H9 (cell line): Measurements from ENCODE around the gene WWC1. TPM values are rescaled to one million over a fixed set of nuclear protein-coding genes. Genes with fewer than 3 reads are reported as not detected.

Experiments used
- DNase-seq: peaks from one replicate; pipeline ENCODE4 v3.0.0-alpha.2; 2017
- H2AFZ ChIP-seq: one replicate; pipeline ENCODE4 v1.6.1; 2013; ENCODE audit warnings: mild to moderate bottlenecking, low read length, control low read depth, moderate library complexity
- H2AK5ac ChIP-seq: 2 replicates; pipeline ENCODE4 v1.6.1; 2013; ENCODE audit warnings: low read length, control low read depth, mixed read lengths; ENCODE audit not compliant: insufficient read length
- H2BK120ac ChIP-seq: one replicate; pipeline ENCODE4 v1.6.1; 2013; ENCODE audit warnings: low read depth, mild to moderate bottlenecking, low read length, control low read depth, inconsistent platforms; ENCODE audit not compliant: poor library complexity, severe bottlenecking
- H2BK12ac ChIP-seq: 2 replicates; pipeline ENCODE4 v1.6.1; 2013; ENCODE audit warnings: low read length, control low read depth, mixed read lengths, low read depth; ENCODE audit not compliant: insufficient read length
- H2BK15ac ChIP-seq: 2 replicates; pipeline ENCODE4 v1.6.1; 2013; ENCODE audit warnings: low read depth, low read length, control low read depth
- H2BK20ac ChIP-seq: one replicate; pipeline ENCODE4 v1.6.1; 2013; ENCODE audit warnings: low read depth, mild to moderate bottlenecking, low read length, control low read depth, inconsistent platforms; ENCODE audit not compliant: poor library complexity, severe bottlenecking
- H2BK5ac ChIP-seq: 2 replicates; pipeline ENCODE4 v1.6.1; 2013; ENCODE audit warnings: low read length, control low read depth, mixed read lengths; ENCODE audit not compliant: insufficient read length
- H3K14ac ChIP-seq: 2 replicates; pipeline ENCODE4 v1.6.1; 2013; ENCODE audit warnings: low read length, control low read depth; ENCODE audit not compliant: insufficient read depth
- H3K18ac ChIP-seq: 2 replicates; pipeline ENCODE4 v1.6.1; 2013; ENCODE audit warnings: low read depth, mild to moderate bottlenecking, mixed read lengths, low read length, control low read depth; ENCODE audit not compliant: insufficient read length
- H3K23ac ChIP-seq: 2 replicates; pipeline ENCODE4 v1.6.1; 2013; ENCODE audit warnings: low read length, control low read depth, mixed read lengths, low read depth; ENCODE audit not compliant: insufficient read length
- H3K23me2 ChIP-seq: 2 replicates; pipeline ENCODE4 v1.6.1; 2013; ENCODE audit warnings: low read depth, mild to moderate bottlenecking, mixed read lengths, low read length, control low read depth; ENCODE audit not compliant: insufficient read length, poor library complexity, severe bottlenecking
- H3K27ac ChIP-seq: 2 replicates; pipeline ENCODE4 v1.5.1; 2013; ENCODE audit warnings: low read length, control low read depth, mixed read lengths, low read depth; ENCODE audit not compliant: insufficient read length
- H3K27me3 ChIP-seq: 2 replicates; pipeline ENCODE4 v1.6.1; 2013; ENCODE audit warnings: low read length, control low read depth, inconsistent platforms; ENCODE audit not compliant: insufficient read depth
- H3K4ac ChIP-seq: 2 replicates; pipeline ENCODE4 v1.6.1; 2013; ENCODE audit warnings: low read depth, mild to moderate bottlenecking, control low read depth, inconsistent platforms, low read length, moderate library complexity
- H3K4me1 ChIP-seq: 2 replicates; pipeline ENCODE4 v1.6.1; 2013; ENCODE audit warnings: low read length, control low read depth, inconsistent platforms; ENCODE audit not compliant: insufficient read depth
- H3K4me2 ChIP-seq: 2 replicates; pipeline ENCODE4 v1.6.1; 2013; ENCODE audit warnings: low read length, control low read depth, mixed read lengths; ENCODE audit not compliant: insufficient read length, insufficient read depth
- H3K56ac ChIP-seq: 2 replicates; pipeline ENCODE4 v1.6.1; 2013; ENCODE audit warnings: low read depth, mild to moderate bottlenecking, mixed read lengths, low read length, control low read depth; ENCODE audit not compliant: insufficient read length
- H3K79me1 ChIP-seq: 2 replicates; pipeline ENCODE4 v1.6.1; 2013; ENCODE audit warnings: low read depth, mild to moderate bottlenecking, moderate library complexity, low read length, control low read depth, inconsistent platforms; ENCODE audit not compliant: insufficient read depth, poor library complexity, severe bottlenecking
- H3K79me2 ChIP-seq: 2 replicates; pipeline ENCODE4 v1.6.1; 2013; ENCODE audit warnings: low read length, control low read depth, inconsistent platforms; ENCODE audit not compliant: insufficient read depth
- H3K9ac ChIP-seq: 2 replicates; pipeline ENCODE4 v1.6.1; 2013; ENCODE audit warnings: low read length, control low read depth, mixed read lengths; ENCODE audit not compliant: insufficient read length; ENCODE audit errors: extremely low read depth
- H3K9me3 ChIP-seq: one replicate; pipeline ENCODE4 v1.6.1; 2013; ENCODE audit warnings: low read depth, low read length, inconsistent platforms; ENCODE audit not compliant: control insufficient read depth
- H3T11ph ChIP-seq: one replicate; pipeline ENCODE4 v1.6.1; 2013; ENCODE audit warnings: mild to moderate bottlenecking, low read length, control low read depth, inconsistent platforms
- H4K20me1 ChIP-seq: one replicate; pipeline ENCODE4 v1.6.1; 2013; ENCODE audit not compliant: control insufficient read depth, insufficient read length, insufficient read depth
- H4K5ac ChIP-seq: 2 replicates; pipeline ENCODE4 v1.6.1; 2013; ENCODE audit warnings: low read depth, mild to moderate bottlenecking, mixed read lengths, low read length, control low read depth; ENCODE audit not compliant: insufficient read length
- H4K8ac ChIP-seq: replicated peaks from 2 replicates; pipeline ENCODE4 v1.6.1; 2013; ENCODE audit warnings: low read length, control low read depth, mixed read lengths, low read depth; ENCODE audit not compliant: insufficient read length
- H4K91ac ChIP-seq: 2 replicates; pipeline ENCODE4 v1.6.1; 2013; ENCODE audit warnings: low read depth, mild to moderate bottlenecking, moderate library complexity, mixed read lengths, low read length, control low read depth; ENCODE audit not compliant: insufficient read length
- H3K27ac Mint-ChIP-seq, 3 experiments: 2 replicates in 2 of 3; 3 replicates in 1 of 3; pipeline ENCODE4 v1.8.0; 2020 to 2021; ENCODE audit warnings: mixed read lengths in 3 of 3, mild to moderate bottlenecking in 1 of 3, moderate library complexity in 1 of 3
- H3K27me3 Mint-ChIP-seq: 2 replicates; pipeline ENCODE4 v1.8.0; 2021; ENCODE audit warnings: low read depth, mild to moderate bottlenecking, moderate library complexity, mixed read lengths
- H3K36me3 Mint-ChIP-seq, 3 experiments: 2 replicates in 2 of 3; 3 replicates in 1 of 3; pipeline ENCODE4 v1.8.0; 2020 to 2021; ENCODE audit warnings: low read depth in 3 of 3, mixed read lengths in 3 of 3; ENCODE audit not compliant: insufficient read depth in 1 of 3
- H3K4me1 Mint-ChIP-seq, 2 experiments: 2 replicates each; pipeline ENCODE4 v1.8.0; 2020; ENCODE audit warnings: mixed read lengths in 2 of 2
- H3K4me3 Mint-ChIP-seq, 2 experiments: 2 replicates in 1 of 2; 3 replicates in 1 of 2; pipeline ENCODE4 v1.8.0; 2020 to 2021; ENCODE audit warnings: mild to moderate bottlenecking in 2 of 2, mixed read lengths in 2 of 2, moderate library complexity in 1 of 2
- H3K9me3 Mint-ChIP-seq, 2 experiments: 2 replicates in 1 of 2; 3 replicates in 1 of 2; pipeline ENCODE4 v1.8.0; 2020; ENCODE audit warnings: mild to moderate bottlenecking in 2 of 2, mixed read lengths in 2 of 2, moderate library complexity in 1 of 2
- CTCF ChIP-seq: fragments of 200-600 bp; sonication (generic); conservative IDR thresholded peaks from 3 replicates; pipeline ENCODE4 v1.8.0; 2021; ENCODE audit warnings: antibody characterized with exemption, mild to moderate bottlenecking
- WGBS: extraction: QIAGEN DNeasy Blood & Tissue Kit; methylation state at CpG from one replicate; pipeline ENCODE4 v1.1.7; 2013; ENCODE audit warnings: missing lambda C conversion rate, low lambda C conversion rate, mixed read lengths; ENCODE audit not compliant: insufficient read length; ENCODE audit errors: extremely low coverage; 5-methylcytosine and 5-hydroxymethylcytosine counted together
- total RNA-seq: library from RNA; stranded (reverse); gene quantifications from 2 replicates; pipeline ENCODE4 v1.2.1, GENCODE V29; 2021

WWC1 gene
- total RNA-seq, 1 experiment from 2014 or later: 28.2 TPM

- WGBS: no CpG with 5 or more reads among the region's 40 CpGs
- H3K79me2 ChIP-seq: no peaks in the 10 kb centered on the region
- no peak within 1 kb of the TSS for H2BK15ac ChIP-seq
- no peak within 1 kb of the TSS for H3K56ac ChIP-seq
- Mint-ChIP-seq H3K9me3 (no peaks in the 10 kb centered on the region), H3K36me3 (peaks cover 17 to 31% (median 28%) of the 10 kb centered on the region in 3 experiments), H3K4me1 (peaks cover 8 to 12% of the 10 kb centered on the region in 2 experiments), H3K27me3 (peaks cover 5% of the 10 kb centered on the region; the same call in 1 of the 2 replicates), H3K27ac (peak within 1 kb of the TSS; percentile 96 to 99 (median 97)), H3K4me3 (peak within 1 kb of the TSS; percentile 100)
- TF ChIP-seq CTCF: peak; percentile 91
- H3K23ac ChIP-seq: no peak within 1 kb of the TSS
- no peaks in the 10 kb centered on the region for H3K23me2 ChIP-seq
- H3K18ac ChIP-seq: no peak within 1 kb of the TSS
- no peak within 1 kb of the TSS for H2BK5ac ChIP-seq
- no peak within 1 kb of the TSS for H4K8ac ChIP-seq
- H2AFZ ChIP-seq: no peak within 1 kb of the TSS
- no peaks in the 10 kb centered on the region for H3K27me3 ChIP-seq
- peak within 1 kb of the TSS; percentile 67 for H3K9ac ChIP-seq
- H3K9me3 ChIP-seq: no peaks in the 10 kb centered on the region
- H4K5ac ChIP-seq: no peak within 1 kb of the TSS
- H2BK120ac ChIP-seq: no peak within 1 kb of the TSS
- H3K4ac ChIP-seq: no peak within 1 kb of the TSS
- H2BK12ac ChIP-seq: no peak within 1 kb of the TSS
- H2AK5ac ChIP-seq: no peak within 1 kb of the TSS
- H4K91ac ChIP-seq: no peak within 1 kb of the TSS
- H3K4me2 ChIP-seq: peak within 1 kb of the TSS; percentile 61
- peaks cover 3% of the 10 kb centered on the region for H3K79me1 ChIP-seq
- 0 out of 2 replicates have a peak, but pooled peaks cover 2% of the 10 kb centered on the region for H3K4me1 ChIP-seq
- H2BK20ac ChIP-seq: no peak within 1 kb of the TSS
- H3T11ph ChIP-seq: no peak within 1 kb of the TSS
- H3K27ac ChIP-seq: no peak within 1 kb of the TSS
- no peak within 1 kb of the TSS for H3K14ac ChIP-seq
- no peaks in the 10 kb centered on the region for H4K20me1 ChIP-seq
- peak; percentile 96 for DNase-seq
These were observed 194.9 kb downstream of the WWC1 start, which contains the start of gene RARS1 for GRCh38 chr5:168486136-168486879. Gene RARS1, plus strand, starts transcription at chr5:168486471. Its CDS starts 28 bp downstream, at chr5:168486499.
